GM12801 (cell line): ENCODE measurements around the gene ARSA.

Source experiments
- CTCF ChIP-seq: IDR thresholded peaks from one replicate; pipeline ENCODE4 v1.5.1; 2011; ENCODE audit warnings: control low read depth; ENCODE audit not compliant: insufficient read length; ENCODE audit errors: extremely low read depth

Gene ARSA

GRCh38 chr22:50600538-50600937 lies 27.4 kb downstream of the ARSA start, which contains the start of gene MAPK8IP2:
Gene MAPK8IP2 (plus strand): TSS chr22:50600793. CDS start chr22:50600819, 26 bp downstream.
- no peak for TF ChIP-seq CTCF

GRCh38 chr22:50599816-50600455 lies 28.0 kb downstream of the ARSA start:
- TF ChIP-seq CTCF = no peak

GRCh38 chr22:50597097-50597496 lies 30.9 kb downstream of the ARSA start:
- no peak for TF ChIP-seq CTCF

- TF ChIP-seq CTCF = no peak
Observed at GRCh38 chr22:50595189-50595588, 32.8 kb downstream of the ARSA start.

- no peak for TF ChIP-seq CTCF
Observed at GRCh38 chr22:50587407-50587806, 40.5 kb downstream of the ARSA start.

GRCh38 chr22:50586416-50586815 lies 41.5 kb downstream of the ARSA start:
- TF ChIP-seq CTCF = no peak

GRCh38 chr22:50585781-50586180 lies 42.2 kb downstream of the ARSA start:
- TF ChIP-seq CTCF = no peak
